Spleen (tissue), 7 donors: ENCODE data around the gene PCYT1A.

Experiments
- POLR2A ChIP-seq, 3 donors: fragments of 450-650 bp; IDR thresholded peaks; one replicate each; pipeline ENCODE4 v1.5.1; 2017; ENCODE audit warnings: antibody characterized with exemption in 3 of 3, mild to moderate bottlenecking in 1 of 3
- POLR2AphosphoS5 ChIP-seq, 3 donors: sonication (generic); formaldehyde crosslinking; IDR thresholded peaks; one replicate each; pipeline ENCODE4 v1.5.1; 2017; ENCODE audit warnings: antibody characterized with exemption in 3 of 3
- TF ChIP-seq, protein P1 (sequence below), 11 experiments: fragments of 200-600 bp in 7 of 11; fragments of 450-650 bp in 4 of 11; sonication (generic) in 4 of 11; IDR thresholded peaks in 8 of 11; conservative IDR thresholded peaks in 3 of 11; 1 replicate in 7 of 11; 2 replicates in 4 of 11; pipeline versions ENCODE4 v1.4.0 to v1.8.0; 2016 to 2021; ENCODE audit warnings: antibody characterized with exemption in 11 of 11, inconsistent platforms in 4 of 11, mild to moderate bottlenecking in 1 of 11
- donor health status: DM: no; HTN: no; CAD: no; lungs with moderate emphysema.
- donor health status: DM: no; HTN: no; CAD: no.
- donor health status: DM: no; HTN: no; CAD: no.

DNA sequence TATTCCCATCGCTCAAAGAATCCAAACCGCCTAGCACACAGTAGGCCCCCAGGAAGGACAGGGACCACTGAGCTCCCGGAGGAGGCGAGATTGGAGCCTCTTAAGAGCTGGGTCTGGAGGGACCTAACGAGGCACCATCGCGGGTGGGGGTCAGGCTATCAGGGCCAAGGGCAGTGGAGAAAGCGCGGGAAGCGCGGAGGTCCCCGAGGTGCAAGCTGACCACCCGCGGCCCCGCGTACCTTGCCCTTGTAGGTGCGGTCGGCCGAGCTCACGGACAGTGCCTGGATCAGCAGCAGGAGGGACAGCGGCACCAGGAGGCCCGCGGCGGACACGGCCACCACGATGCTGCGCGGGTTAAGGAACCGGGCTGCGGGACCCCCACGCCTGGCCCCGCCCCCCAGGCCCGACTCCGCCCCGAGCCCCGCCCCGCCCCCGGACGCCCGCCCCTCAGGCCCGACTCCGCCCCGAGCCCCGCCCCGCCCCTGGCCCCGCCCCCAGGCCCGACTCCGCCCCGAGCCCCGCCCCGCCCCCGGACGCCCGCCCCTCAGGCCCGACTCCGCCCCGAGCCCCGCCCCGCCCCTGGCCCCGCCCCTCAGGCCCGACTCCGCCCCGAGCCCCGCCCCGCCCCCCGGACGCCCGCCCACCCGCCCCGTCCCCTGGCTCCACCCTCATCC, 80.2 kb downstream of the PCYT1A start:
- TF ChIP-seq POLR2AphosphoS5 (IDR thresholded peaks at IDR 0.05) (peak in 1 of 3 donors; percentile 50), POLR2A (IDR thresholded peaks at IDR 0.05) (no peak)
- TF ChIP-seq, protein P1, sequence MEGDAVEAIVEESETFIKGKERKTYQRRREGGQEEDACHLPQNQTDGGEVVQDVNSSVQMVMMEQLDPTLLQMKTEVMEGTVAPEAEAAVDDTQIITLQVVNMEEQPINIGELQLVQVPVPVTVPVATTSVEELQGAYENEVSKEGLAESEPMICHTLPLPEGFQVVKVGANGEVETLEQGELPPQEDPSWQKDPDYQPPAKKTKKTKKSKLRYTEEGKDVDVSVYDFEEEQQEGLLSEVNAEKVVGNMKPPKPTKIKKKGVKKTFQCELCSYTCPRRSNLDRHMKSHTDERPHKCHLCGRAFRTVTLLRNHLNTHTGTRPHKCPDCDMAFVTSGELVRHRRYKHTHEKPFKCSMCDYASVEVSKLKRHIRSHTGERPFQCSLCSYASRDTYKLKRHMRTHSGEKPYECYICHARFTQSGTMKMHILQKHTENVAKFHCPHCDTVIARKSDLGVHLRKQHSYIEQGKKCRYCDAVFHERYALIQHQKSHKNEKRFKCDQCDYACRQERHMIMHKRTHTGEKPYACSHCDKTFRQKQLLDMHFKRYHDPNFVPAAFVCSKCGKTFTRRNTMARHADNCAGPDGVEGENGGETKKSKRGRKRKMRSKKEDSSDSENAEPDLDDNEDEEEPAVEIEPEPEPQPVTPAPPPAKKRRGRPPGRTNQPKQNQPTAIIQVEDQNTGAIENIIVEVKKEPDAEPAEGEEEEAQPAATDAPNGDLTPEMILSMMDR (IDR thresholded peaks at IDR 0.05 in 8 of 11, conservative IDR thresholded peaks at IDR 0.05 in 3 of 11) = no peak
